Karpas-422 (cell line): ENCODE measurements around the gene TMEM186. TPM values are rescaled to one million over a fixed set of nuclear protein-coding genes. Genes with fewer than 3 reads are reported as not detected.

ENCODE experiments used
- DNase-seq: peaks from one replicate; pipeline ENCODE4 v3.0.0-alpha.2; 2015
- H2AFZ ChIP-seq: fragments of 200-600 bp; sonication (generic); 2 replicates; pipeline ENCODE4 v1.6.1; 2014; ENCODE audit warnings: antibody characterized with exemption, low read length, mixed read lengths
- H3K27ac ChIP-seq: fragments of 200-600 bp; sonication (generic); 2 replicates; pipeline ENCODE4 v1.5.1; 2014; ENCODE audit warnings: mild to moderate bottlenecking, low read length, moderate library complexity
- H3K27me3 ChIP-seq: fragments of 200-600 bp; sonication (generic); 2 replicates; pipeline ENCODE4 v1.6.1; 2014; ENCODE audit warnings: low read length, mixed read lengths
- H3K36me3 ChIP-seq: fragments of 200-600 bp; sonication (generic); 2 replicates; pipeline ENCODE4 v1.6.1; 2014; ENCODE audit warnings: low read length, mixed read lengths; ENCODE audit not compliant: insufficient read depth
- H3K4me1 ChIP-seq: fragments of 200-600 bp; sonication (generic); 2 replicates; pipeline ENCODE4 v1.6.1; 2014; ENCODE audit warnings: mild to moderate bottlenecking, low read length, mixed read lengths
- H3K4me2 ChIP-seq: fragments of 200-600 bp; sonication (generic); 2 replicates; pipeline ENCODE4 v1.6.1; 2014; ENCODE audit warnings: low read length, low read depth, mild to moderate bottlenecking; ENCODE audit not compliant: poor library complexity, severe bottlenecking
- H3K4me3 ChIP-seq: fragments of 200-600 bp; sonication (generic); 2 replicates; pipeline ENCODE4 v1.5.1; 2014; ENCODE audit warnings: mild to moderate bottlenecking, antibody characterized with exemption, low read length, mixed read lengths
- H3K79me2 ChIP-seq: fragments of 200-600 bp; sonication (generic); 2 replicates; pipeline ENCODE4 v1.6.1; 2014; ENCODE audit warnings: mild to moderate bottlenecking, low read length, mixed read lengths
- H3K9ac ChIP-seq: fragments of 200-600 bp; sonication (generic); 2 replicates; pipeline ENCODE4 v1.6.0; 2014; ENCODE audit warnings: low read length
- H3K9me2 ChIP-seq: fragments of 200-600 bp; sonication (generic), shearing (Covaris generic); replicated peaks from 2 replicates; pipeline ENCODE4 v1.6.0; 2014; ENCODE audit warnings: mild to moderate bottlenecking, low read length, moderate library complexity; ENCODE audit not compliant: insufficient read depth
- H3K9me3 ChIP-seq: fragments of 300-700, 200-600 bp; sonication (generic); 2 replicates; pipeline ENCODE4 v1.6.1; 2014; ENCODE audit warnings: low read length, mixed read lengths
- H4K20me1 ChIP-seq: fragments of 200-600 bp; sonication (generic); 2 replicates; pipeline ENCODE4 v1.6.1; 2014; ENCODE audit warnings: mild to moderate bottlenecking, antibody characterized with exemption, low read length, low read depth; ENCODE audit not compliant: insufficient read depth
- total RNA-seq: library from RNA; depleted of rRNA; stranded (reverse); fragments of >200 nt; shearing (Covaris generic); gene quantifications from 2 replicates; pipeline ENCODE4 v1.2.3, GENCODE V29; 2014; ENCODE audit warnings: low replicate concordance

The TMEM186 gene
- total RNA-seq, 1 experiment from 2014 or later, result 4.9 TPM

DNA sequence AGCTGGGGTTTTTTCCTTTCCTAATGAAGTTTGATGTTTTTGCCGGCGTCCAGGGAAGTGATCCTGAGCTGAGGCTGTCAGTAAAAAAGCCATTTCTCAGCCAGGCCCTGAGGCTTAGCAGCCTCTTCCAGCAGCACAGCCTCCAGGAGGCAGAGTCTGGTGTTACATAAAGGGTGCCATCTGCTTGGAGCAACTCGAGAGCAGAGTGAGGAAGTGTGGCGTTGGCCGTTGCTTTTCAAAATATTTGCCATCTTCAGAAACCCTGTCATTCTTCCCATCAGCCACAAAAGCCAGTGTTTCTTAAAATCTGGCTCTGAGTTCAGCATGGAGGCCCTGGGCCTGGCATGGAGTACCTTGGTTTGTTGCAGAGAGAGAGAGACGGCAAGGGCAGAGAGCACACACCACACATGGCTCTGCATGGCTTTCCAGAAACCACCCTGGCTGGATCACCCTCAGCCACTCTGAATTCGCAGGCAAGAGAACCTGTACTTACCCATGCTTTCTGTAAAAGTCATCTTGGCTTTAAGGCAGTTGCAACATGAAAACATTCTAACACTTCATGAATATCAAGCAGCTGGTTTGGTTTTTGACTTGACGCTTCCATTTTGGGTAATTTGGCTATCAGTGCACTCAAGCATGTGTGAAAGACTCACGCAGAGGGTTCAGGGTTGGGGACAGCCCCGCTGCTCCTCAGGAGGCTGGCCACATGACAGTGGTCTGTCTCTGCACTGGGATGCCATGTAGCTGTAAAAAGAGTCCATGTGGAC lies 21.2 kb upstream of the TMEM186 start:
- Histone ChIP-seq H3K36me3 (peaks cover 46% of the 10 kb centered on the region), H3K9me2 (no peaks in the 10 kb centered on the region), H3K9ac (no peak overlapping the region), H3K9me3 (no peaks in the 10 kb centered on the region), H3K79me2 (peaks cover 19% of the 10 kb centered on the region; the same call in 1 of the 2 replicates), H3K27me3 (no peaks in the 10 kb centered on the region), H3K4me1 (peaks cover 5% of the 10 kb centered on the region), H3K4me2 (no peak overlapping the region), H4K20me1 (no peaks in the 10 kb centered on the region), H3K4me3 (no peak overlapping the region), H3K27ac (no peak overlapping the region), H2AFZ (no peak overlapping the region)
- no peak for DNase-seq

DNA sequence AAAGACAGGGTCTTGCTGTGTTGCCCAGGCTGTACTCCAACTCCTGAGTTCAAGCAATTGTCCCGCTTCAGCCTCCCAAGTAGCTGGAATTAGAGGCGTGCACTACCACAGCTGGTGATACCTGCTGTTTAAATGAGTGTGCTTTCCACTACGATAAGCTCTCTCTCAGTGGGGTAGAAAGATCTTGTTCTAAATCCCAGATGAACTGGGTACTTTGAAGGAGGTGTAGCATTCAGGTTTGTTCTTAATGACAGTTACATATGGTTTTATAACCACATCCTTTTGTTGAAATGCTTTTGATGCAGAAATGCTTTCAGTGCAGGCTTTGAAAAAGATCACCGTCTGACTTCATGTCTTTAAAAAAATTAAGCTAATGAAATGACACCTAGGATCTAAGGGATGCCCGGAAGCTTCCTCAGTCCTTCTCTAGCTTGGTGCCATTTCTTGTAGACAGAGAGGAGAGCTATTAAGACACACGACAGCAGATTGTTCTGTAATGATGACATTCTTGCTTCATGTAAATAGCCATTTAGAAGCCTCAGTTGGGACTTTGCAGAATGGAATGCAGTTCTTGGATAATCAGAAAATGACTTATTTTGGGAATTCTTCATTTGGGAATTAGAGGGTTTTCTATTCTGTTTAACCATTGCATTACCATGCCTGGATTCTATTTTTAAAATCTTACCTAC lies 19.7 kb upstream of the TMEM186 start:
- Histone ChIP-seq H3K79me2 (peaks cover 22% of the 10 kb centered on the region; the same call in 1 of the 2 replicates), H3K9me3 (no peaks in the 10 kb centered on the region), H3K4me1 (peaks cover 5% of the 10 kb centered on the region), H3K9ac (no peak overlapping the region), H3K9me2 (no peaks in the 10 kb centered on the region), H3K4me3 (no peak overlapping the region), H2AFZ (no peak overlapping the region), H3K4me2 (no peak overlapping the region), H4K20me1 (no peaks in the 10 kb centered on the region), H3K27me3 (no peaks in the 10 kb centered on the region), H3K36me3 (peaks cover 57% of the 10 kb centered on the region), H3K27ac (no peak overlapping the region)
- no peak for DNase-seq

DNA sequence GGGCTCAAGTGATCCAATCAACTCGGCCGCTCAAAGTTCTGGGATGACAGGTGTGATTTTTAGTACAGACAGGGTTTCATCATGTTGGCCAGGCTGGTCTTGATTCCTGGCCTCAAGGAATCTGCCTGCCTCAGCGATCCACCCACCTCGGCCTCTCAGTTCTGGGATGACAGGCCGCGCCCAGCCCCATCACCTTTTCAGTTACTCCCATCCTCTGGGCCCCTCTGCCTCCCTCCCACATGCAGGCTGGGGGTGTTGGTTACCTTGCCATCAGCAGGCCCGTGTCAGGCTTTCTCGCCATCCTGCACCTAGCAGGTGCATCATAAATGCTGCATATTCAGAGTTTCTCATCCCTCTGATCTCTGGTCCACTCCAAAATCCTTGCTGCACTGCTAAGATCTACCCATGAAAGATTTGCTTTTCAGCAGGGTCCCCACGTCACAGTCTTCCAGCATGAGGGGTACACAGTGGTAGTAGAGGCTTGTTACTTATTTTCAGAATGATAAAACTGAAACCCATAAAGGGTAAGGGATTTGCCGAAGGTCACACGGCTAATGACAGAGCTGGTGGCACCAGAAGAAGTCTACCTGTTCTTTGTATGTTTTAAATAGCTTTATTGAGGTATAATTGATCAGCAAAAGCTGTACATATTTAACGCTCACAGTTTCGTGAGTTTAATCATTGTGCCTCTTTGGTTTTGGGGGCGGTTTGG lies 16.8 kb upstream of the TMEM186 start:
- Histone ChIP-seq H3K4me3 (no peak overlapping the region), H3K4me2 (no peak overlapping the region), H2AFZ (no peak overlapping the region), H3K36me3 (peaks cover 63% of the 10 kb centered on the region), H3K79me2 (peaks cover 13% of the 10 kb centered on the region; the same call in 1 of the 2 replicates), H3K9me3 (no peaks in the 10 kb centered on the region), H3K9me2 (no peaks in the 10 kb centered on the region), H4K20me1 (no peaks in the 10 kb centered on the region), H3K27ac (no peak overlapping the region), H3K9ac (no peak overlapping the region), H3K4me1 (peaks cover 5% of the 10 kb centered on the region), H3K27me3 (no peaks in the 10 kb centered on the region)
- no peak for DNase-seq

DNA sequence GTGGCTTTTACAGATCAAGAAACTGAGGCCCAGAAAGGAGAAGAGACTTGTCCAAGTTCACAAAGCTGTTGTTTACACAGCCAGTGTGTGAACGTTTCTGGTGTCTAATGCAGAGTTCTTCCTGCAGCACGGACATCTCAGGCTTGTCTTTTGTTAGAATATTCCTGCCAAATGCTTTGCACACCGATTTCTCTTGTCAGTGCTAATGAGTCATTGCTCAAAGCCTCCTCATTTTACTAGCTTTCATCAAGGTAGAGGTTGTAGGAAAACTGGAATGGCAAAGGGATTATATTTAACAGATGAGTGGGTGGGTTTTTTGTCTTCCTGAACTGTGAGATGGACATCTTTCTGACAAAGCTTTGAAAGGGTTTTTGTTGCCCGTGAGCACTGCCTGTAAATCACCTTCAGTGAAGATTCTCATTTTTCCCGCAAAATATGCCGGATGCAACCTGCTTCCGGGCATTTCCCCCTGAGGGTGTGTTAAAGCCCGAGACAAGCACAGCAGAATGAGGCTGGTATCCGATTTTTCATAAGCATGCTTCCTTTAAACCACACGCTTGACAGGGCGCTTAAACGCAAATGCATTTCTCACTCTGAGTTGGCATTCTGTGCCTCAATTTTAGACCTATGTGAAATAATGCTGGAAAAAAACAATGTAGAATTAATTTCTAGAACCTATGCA lies 14.9 kb upstream of the TMEM186 start:
- H3K27ac ChIP-seq, result no peak overlapping the region
- H3K79me2 ChIP-seq, result peaks cover 15% of the 10 kb centered on the region
- H3K9me2 ChIP-seq, result no peaks in the 10 kb centered on the region
- no peak overlapping the region for H3K4me3 ChIP-seq
- no peaks in the 10 kb centered on the region for H3K27me3 ChIP-seq
- H3K9ac ChIP-seq, result no peak overlapping the region
- no peaks in the 10 kb centered on the region for H3K9me3 ChIP-seq
- DNase-seq, result no peak
- no peak overlapping the region for H2AFZ ChIP-seq
- no peaks in the 10 kb centered on the region for H4K20me1 ChIP-seq
- H3K4me1 ChIP-seq, result peaks cover 5% of the 10 kb centered on the region
- no peak overlapping the region for H3K4me2 ChIP-seq
- H3K36me3 ChIP-seq, result peaks cover 72% of the 10 kb centered on the region

DNA sequence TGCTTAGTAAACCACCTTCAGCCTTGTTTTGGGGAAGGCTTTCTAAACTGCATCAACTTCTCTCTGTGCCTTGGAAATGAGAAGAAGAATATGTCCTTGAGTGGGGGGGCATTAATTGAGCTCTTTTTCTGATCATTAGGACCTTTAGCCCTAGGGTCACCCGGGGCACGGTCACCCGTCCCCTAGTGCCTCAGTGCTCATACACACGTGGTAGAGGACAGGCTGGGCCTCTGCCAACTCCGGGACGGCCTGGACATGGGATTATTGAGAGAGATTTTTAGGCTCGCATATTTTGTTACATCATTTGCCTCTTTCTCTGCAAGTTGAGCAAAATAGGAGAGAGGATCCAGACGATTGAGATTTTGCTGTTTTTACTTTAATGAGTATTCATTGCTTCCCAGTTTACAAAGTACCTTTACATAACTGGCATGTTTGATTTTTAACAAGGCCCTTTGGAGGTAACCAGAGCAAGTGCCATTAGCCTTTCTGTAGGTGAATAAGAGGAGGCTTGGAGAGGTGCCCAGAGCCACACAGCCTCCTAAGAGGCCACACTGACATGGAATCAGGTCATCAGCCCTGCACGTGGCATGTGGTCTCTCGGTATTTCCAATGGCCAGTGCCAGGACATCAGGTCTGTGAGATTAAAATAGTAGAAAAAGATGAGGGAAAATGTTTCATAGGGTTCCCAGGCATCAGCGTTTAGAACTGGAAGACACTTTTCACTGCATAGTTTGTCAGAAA lies 11.3 kb upstream of the TMEM186 start:
- Histone ChIP-seq H3K9me2 (no peaks in the 10 kb centered on the region), H3K27ac (no peak overlapping the region), H3K9me3 (no peaks in the 10 kb centered on the region), H2AFZ (no peak overlapping the region), H3K36me3 (peaks cover 63% of the 10 kb centered on the region), H3K9ac (no peak overlapping the region), H3K4me2 (no peak overlapping the region), H3K27me3 (no peaks in the 10 kb centered on the region), H4K20me1 (no peaks in the 10 kb centered on the region), H3K4me3 (no peak overlapping the region), H3K79me2 (peaks cover 27% of the 10 kb centered on the region), H3K4me1 (no peaks in the 10 kb centered on the region)
- no peak for DNase-seq

DNA sequence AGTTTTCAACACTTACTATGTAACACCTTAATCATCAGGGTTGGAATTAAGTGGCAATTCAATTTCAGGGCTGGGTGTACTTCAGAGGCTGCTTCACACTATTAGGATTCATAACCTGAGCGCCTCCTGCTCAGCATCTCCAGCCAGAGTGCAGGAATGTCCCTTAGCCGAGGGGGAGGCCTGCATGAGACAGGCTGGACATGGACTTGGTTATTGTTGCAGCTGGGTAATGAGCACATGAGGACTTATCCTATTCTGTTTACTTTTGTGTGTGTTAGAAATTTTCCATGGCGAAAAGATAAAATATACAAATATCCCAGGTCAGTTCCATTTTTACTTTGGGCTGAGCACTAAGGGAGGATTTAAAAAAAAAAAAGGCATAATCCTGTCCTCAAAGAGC lies 10.6 kb upstream of the TMEM186 start:
- DNase-seq, result no peak
- Histone ChIP-seq H3K27me3 (no peaks in the 10 kb centered on the region), H3K9me3 (no peaks in the 10 kb centered on the region), H3K9me2 (no peaks in the 10 kb centered on the region), H2AFZ (no peak overlapping the region), H4K20me1 (no peaks in the 10 kb centered on the region), H3K4me2 (no peak overlapping the region), H3K4me3 (no peak overlapping the region), H3K27ac (no peak overlapping the region), H3K79me2 (peaks cover 28% of the 10 kb centered on the region), H3K36me3 (peaks cover 61% of the 10 kb centered on the region), H3K4me1 (no peaks in the 10 kb centered on the region), H3K9ac (no peak overlapping the region)

DNA sequence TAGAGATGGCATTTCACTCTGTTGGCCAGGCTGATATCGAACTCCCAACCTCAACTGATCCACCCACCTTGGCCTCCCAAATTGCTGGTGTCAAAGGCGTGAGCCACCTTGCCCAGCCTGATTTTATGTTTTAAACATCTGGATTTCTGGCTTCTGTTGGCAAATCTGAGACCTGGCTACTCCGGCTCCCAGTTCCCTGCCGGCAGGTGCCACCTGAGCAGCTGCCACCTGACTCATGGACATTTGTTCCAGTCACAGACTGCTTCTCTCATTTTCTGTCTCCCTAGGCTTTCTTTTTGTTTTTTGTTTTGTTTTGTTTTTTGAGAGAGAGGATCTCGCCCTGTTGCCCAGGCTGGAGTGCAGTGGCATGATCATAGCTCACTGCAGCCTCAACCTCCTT lies 9.8 kb upstream of the TMEM186 start:
- Histone ChIP-seq H3K9ac (no peak overlapping the region), H3K27me3 (no peaks in the 10 kb centered on the region), H3K9me3 (no peaks in the 10 kb centered on the region), H3K9me2 (no peaks in the 10 kb centered on the region), H3K27ac (no peak overlapping the region), H4K20me1 (no peaks in the 10 kb centered on the region), H3K4me1 (no peaks in the 10 kb centered on the region), H3K4me2 (no peak overlapping the region), H3K4me3 (no peak overlapping the region), H3K79me2 (peaks cover 33% of the 10 kb centered on the region), H2AFZ (no peak overlapping the region), H3K36me3 (peaks cover 57% of the 10 kb centered on the region)
- DNase-seq, result no peak
